Parietal lobe (tissue), 2 donors: ENCODE results near the gene TUFM. TPM values are rescaled to one million over a fixed set of nuclear protein-coding genes. Genes with fewer than 3 reads are reported as not detected.

Experiments used
- small RNA-seq: library from RNA; depleted of rRNA; stranded (forward); fragments of <200 nt; gene quantifications from one replicate; pipeline ENCODE3, GENCODE V24; 2014; ENCODE audit warnings: low replicate concordance
- total RNA-seq: library from RNA; depleted of rRNA; stranded (reverse); fragments of >200 nt; gene quantifications from one replicate; pipeline ENCODE4 v1.2.3, GENCODE V29; 2014

Gene TUFM
- 54.5 TPM for total RNA-seq

DNA sequence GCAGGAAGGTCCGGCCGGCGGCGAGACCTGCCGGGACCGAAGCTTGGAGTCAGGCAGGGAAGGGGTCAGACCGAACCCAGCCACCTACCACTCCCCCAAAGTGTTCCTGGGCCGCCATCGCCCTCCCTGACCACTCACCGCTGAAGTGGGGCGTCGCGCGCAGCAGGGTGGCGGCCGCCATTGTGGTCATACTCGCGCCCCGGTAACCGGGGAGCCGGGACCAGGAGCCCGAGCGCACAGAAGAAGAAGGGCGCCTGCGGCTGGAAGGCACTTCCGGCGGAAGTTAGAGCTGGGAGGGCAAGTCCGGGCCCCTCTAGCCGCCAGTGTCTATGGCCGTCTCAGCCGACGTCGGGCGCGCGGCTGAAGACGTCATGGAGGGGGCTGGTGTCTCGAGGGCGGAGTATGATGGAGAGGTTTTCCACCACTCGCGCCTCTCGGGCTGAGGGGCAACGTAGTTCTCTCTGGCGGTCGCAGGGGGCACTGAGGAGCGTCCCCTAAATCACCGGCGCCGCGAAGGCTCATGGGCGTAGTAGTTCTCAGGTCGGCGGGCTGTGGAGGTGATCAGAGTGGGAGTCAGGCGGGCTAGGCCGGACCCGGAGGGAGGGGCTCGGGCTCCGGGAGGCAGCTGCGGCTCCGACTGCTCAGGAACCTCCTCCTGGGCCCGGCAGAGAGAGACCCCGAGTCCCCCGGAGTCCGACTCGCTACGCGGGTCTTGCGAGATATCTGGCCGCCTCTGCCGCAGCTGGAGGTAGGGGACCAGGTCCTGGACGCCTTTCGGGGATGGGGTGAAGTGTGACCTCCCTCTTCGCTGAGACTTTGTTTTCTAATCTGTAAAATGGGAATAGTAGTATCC lies at the start of gene TUFM:
TUFM (minus strand) TSS at position 269 of the 853 bp plus-strand sequence; CDS start at position 190, 79 bp downstream.

DNA sequence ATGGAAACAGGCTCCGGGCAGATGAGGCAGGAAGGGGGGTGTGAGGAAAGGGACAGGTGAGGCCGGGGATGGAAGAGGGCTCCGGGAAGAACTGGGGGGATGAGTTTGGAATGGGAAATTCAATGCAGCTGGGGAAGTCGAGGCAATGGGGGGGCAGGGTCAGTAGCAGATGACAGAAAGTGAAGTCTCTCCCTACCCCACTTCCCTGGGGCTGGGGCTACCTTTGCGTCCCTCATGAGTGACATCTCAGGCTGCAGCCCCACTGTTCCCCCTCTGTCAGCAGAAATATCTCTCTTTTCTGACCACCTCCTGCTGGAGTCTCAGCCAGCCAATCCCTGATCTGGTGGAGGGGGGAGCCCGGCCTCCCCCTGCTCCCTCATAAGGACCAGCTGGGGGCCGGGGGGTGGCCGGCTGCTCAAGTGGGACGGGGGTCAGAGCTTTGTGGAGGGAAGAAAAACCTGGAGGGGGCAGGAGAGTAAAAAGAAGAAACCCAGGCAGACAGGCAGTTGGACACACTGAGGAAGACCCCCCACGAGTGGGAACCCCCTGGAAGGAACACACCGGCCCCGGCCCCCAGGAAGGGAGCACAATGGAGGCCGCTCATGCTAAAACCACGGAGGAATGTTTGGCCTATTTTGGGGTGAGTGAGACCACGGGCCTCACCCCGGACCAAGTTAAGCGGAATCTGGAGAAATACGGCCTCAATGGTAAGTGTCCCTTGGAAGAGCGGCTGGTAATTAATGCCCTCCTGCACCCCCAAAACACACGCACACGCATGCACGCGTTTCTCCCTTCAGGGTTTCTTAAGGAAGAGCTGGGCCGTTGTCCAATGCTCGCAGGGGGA lies 32.2 kb upstream of the TUFM start, which contains the start of gene ATP2A1:
ATP2A1 (plus strand) TSS at position 406 of the 844 bp plus-strand sequence; CDS start at position 590, 184 bp downstream.

DNA sequence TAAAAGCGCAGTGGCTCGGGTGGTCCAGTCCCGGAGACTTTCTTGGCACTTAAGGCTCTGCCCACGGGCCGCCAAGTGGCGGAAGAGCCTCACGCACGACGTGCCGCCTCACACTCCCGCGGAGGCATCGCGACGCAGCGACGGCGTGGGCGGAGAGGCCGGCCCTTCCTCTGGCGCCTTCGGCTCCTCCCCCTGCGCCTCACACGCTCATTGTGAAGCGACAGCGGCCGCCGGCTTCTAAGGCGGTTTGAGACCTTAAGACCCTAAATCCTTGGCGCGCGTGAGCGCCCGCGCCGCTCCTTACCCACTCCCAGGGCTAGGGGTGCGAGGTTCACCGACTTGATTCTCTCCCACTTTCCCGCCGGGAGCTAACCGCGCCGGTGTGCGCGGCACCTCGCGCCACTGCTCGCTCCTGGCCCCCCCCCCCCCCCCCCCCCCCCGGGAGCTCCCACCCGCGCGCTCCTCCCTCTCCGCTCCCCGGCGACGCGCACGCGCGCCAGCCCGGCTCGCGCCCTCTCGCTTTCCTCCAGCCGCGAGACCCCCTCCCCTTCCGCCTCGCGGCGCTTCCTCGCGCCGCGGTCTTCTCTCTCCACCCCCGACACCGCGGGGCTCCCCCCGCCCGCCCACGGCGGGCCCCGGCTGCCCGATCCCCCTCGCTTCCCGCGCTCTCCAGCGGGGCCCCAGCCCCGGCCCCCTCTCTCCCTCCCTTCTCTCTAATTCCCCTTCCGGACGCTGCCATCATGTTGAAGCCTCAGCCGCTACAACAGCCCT lies 23.4 kb downstream of the TUFM start, which contains the start of gene ATXN2L:
ATXN2L (plus strand) TSS at position 480 of the 771 bp plus-strand sequence; CDS start at position 741, 261 bp downstream.

Small RNA genes within 50 kb of the gene (small RNA-seq; reads per million reads assigned to genes)
- gene RF00416, result not detected

Other genes starting within 250 kb of the TUFM start
- gene SULT1A2, start 249.3 kb downstream of the TUFM start, total RNA-seq, result 1.6 TPM
- 9.7 TPM for gene SULT1A1, start 236.3 kb downstream of the TUFM start, total RNA-seq
- not detected for gene NPIPB8, start 208.3 kb downstream of the TUFM start, total RNA-seq
- 171 TPM for gene EIF3C, start 134.9 kb downstream of the TUFM start, total RNA-seq
- gene NPIPB9, start 94.6 kb downstream of the TUFM start, total RNA-seq, result 11.6 TPM
- gene ATXN2L, start 23.3 kb downstream of the TUFM start, total RNA-seq, result 72.3 TPM
- 21.6 TPM for gene SH2B1, start 17.5 kb upstream of the TUFM start, total RNA-seq
- 0.63 TPM for gene ATP2A1, start 32.1 kb upstream of the TUFM start, total RNA-seq
- 21.9 TPM for gene RABEP2, start 78.9 kb upstream of the TUFM start, total RNA-seq
- gene CD19, start 85.6 kb upstream of the TUFM start, total RNA-seq, result 0.94 TPM
- 45.1 TPM for gene NFATC2IP, start 104.6 kb upstream of the TUFM start, total RNA-seq
- 19.4 TPM for gene SPNS1, start 128.4 kb upstream of the TUFM start, total RNA-seq
- gene LAT, start 138.7 kb upstream of the TUFM start, total RNA-seq, result 1.3 TPM